ENCODE data around the gene PRTG. TPM values are rescaled to one million over a fixed set of nuclear protein-coding genes. Genes with fewer than 3 reads are reported as not detected.

Gene PRTG
- total RNA-seq, 1 experiment from 2014 or later: 39.1 TPM

DNA sequence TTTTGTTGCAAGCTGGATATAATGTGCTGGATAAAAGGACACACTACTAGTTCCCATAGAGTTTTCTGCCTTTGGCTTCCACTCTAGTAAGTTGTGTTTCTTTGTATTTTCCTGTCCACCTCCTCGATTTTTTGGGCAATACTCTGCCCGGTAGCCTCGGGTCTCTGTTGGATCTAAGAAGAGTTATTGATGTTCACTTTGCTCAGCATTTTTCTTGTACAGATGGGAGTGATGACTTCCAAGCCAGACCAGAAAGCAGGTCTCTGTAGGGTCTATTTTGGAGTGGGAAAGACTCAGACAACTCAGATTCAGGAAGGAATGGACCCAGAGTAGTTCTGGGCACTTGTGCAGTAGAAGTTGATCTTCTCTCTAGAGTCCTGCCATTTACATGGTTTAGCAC lies 36.0 kb upstream of the PRTG start:
- H3K4me1 ChIP-seq: peaks cover 2% of the 10 kb centered on the region; the same call in 1 of the 2 replicates
- POLR2A ChIA-PET: no interaction called here

GRCh38 chr15:55775316-55775715 lies 32.4 kb upstream of the PRTG start:
- Mint-ChIP-seq H3K9me3 (ENCODE audit: unreplicated experiment) (peaks cover 8% of the 10 kb centered on the region), H3K4me3 (ENCODE audit: unreplicated experiment) (no peak overlapping the region), H3K36me3 (ENCODE audit: insufficient read depth, unreplicated experiment) (no peaks in the 10 kb centered on the region), H3K27ac (ENCODE audit: unreplicated experiment) (no peak overlapping the region), H3K27me3 (ENCODE audit: insufficient read depth, unreplicated experiment) (peaks cover 3% of the 10 kb centered on the region), H3K4me1 (ENCODE audit: low read depth, unreplicated experiment) (no peaks in the 10 kb centered on the region)
- Histone ChIP-seq H3K27me3 (replicated peaks; ENCODE audit: control insufficient read depth, insufficient read depth, low read length) (no peaks in the 10 kb centered on the region), H3K9me3 (no peaks in the 10 kb centered on the region), H3K4me3 (ENCODE audit: low read depth, low read length) (no peak overlapping the region), H3K36me3 (ENCODE audit: control insufficient read depth, insufficient read depth, low read length) (no peaks in the 10 kb centered on the region), H3K4me1 (no peaks in the 10 kb centered on the region)
- BruUV-seq (replicated peaks): no TSS peak
- POLR2A ChIA-PET: no interaction called here
- CTCF ChIA-PET: interaction anchor here (0.7 to 1.3 kb wide), 4 partner anchors 15 to 134 kb away, joined by 3 to 4 read pairs (median 3); no protein-coding TSS in a partner anchor
- intact Hi-C loops (cut with micrococcal nuclease; ENCODE audit: unreplicated experiment): no loop called here
- TF ChIP-seq, protein P1, sequence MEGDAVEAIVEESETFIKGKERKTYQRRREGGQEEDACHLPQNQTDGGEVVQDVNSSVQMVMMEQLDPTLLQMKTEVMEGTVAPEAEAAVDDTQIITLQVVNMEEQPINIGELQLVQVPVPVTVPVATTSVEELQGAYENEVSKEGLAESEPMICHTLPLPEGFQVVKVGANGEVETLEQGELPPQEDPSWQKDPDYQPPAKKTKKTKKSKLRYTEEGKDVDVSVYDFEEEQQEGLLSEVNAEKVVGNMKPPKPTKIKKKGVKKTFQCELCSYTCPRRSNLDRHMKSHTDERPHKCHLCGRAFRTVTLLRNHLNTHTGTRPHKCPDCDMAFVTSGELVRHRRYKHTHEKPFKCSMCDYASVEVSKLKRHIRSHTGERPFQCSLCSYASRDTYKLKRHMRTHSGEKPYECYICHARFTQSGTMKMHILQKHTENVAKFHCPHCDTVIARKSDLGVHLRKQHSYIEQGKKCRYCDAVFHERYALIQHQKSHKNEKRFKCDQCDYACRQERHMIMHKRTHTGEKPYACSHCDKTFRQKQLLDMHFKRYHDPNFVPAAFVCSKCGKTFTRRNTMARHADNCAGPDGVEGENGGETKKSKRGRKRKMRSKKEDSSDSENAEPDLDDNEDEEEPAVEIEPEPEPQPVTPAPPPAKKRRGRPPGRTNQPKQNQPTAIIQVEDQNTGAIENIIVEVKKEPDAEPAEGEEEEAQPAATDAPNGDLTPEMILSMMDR (IDR thresholded peaks at IDR 0.05; ENCODE audit: insufficient read depth in 1 of 2, low read depth in 1 of 2, low read length in 1 of 2, severe bottlenecking in 1 of 2, unreplicated experiment in 1 of 2): no peak
- DNase-seq: peak; percentile 40 to 73

More for the DNA sequence above, 36.0 kb upstream of the PRTG start:
- Mint-ChIP-seq H3K9me3 (ENCODE audit: unreplicated experiment) (peaks cover 12% of the 10 kb centered on the region), H3K27me3 (ENCODE audit: insufficient read depth, unreplicated experiment) (peaks cover 3% of the 10 kb centered on the region), H3K36me3 (ENCODE audit: insufficient read depth, unreplicated experiment) (no peaks in the 10 kb centered on the region), H3K4me1 (ENCODE audit: low read depth, unreplicated experiment) (peaks cover under 1% of the 10 kb centered on the region), H3K4me3 (ENCODE audit: unreplicated experiment) (no peak overlapping the region), H3K27ac (ENCODE audit: unreplicated experiment) (no peak overlapping the region)
- TF ChIP-seq, protein P1 (IDR thresholded peaks at IDR 0.05; ENCODE audit: insufficient read depth in 1 of 2, low read depth in 1 of 2, low read length in 1 of 2, severe bottlenecking in 1 of 2, unreplicated experiment in 1 of 2): no peak
- H3K36me3 ChIP-seq (ENCODE audit: control insufficient read depth, insufficient read depth, low read length): no peaks in the 10 kb centered on the region
- DNase-seq: no peak
- no peaks in the 10 kb centered on the region for H3K27me3 ChIP-seq (replicated peaks; ENCODE audit: control insufficient read depth, insufficient read depth, low read length)
- H3K4me3 ChIP-seq (ENCODE audit: low read depth, low read length): no peak overlapping the region
- CTCF ChIA-PET: no interaction called here
- intact Hi-C loops (cut with micrococcal nuclease; ENCODE audit: unreplicated experiment): no loop called here
- no peaks in the 10 kb centered on the region for H3K9me3 ChIP-seq
- BruUV-seq (replicated peaks): no TSS peak

DNA sequence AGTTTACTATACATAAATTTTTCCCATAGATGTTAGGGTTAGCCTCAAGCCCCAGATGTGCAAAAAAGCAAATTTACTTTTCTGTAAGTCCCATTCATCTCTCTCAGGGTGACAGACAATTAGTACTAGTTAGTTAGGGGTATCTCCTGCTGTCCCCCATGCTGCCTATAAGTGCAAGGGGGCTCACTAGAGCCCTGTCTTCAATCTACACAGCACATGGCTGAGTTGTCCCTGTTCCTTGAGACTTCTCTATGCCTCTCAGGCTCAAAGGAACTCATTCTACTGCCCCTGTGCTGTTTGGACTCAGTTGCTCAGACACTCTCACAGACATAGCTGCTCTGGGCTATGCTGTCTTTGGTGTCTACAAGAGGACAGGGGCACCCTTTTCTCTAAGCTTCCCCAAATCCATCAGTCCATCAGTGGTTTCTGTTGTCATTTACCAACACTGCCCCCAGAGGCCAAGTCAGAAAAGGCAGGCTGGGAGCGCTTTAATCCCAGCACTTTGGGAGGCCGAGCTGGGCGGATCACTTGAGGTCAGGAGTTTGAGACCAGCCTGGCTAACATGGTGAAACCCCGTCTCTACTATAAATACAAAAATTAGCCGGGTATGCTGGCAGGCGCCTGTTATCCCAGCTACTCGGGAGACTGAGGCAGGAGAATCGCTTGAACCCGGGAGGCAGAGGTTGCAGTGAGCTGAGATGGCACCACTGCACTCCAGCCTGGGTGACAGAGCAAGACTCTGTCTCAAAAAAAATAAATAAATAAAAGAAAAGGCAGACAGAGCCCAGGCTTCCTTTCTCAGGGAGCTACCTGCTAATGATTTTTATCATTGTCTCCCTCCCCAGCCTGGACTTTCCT lies 31.4 kb upstream of the PRTG start:
- H3K27me3 Mint-ChIP-seq (ENCODE audit: insufficient read depth, unreplicated experiment): peaks cover 2% of the 10 kb centered on the region
- no peak overlapping the region for H3K27ac Mint-ChIP-seq (ENCODE audit: unreplicated experiment)
- H3K9me3 ChIP-seq: no peaks in the 10 kb centered on the region
- intact Hi-C loops (cut with micrococcal nuclease; ENCODE audit: unreplicated experiment): loop anchor here (1.0 kb wide), 1 partner anchor 126 kb away; no protein-coding TSS in a partner anchor
- H3K4me3 Mint-ChIP-seq (ENCODE audit: unreplicated experiment): no peak overlapping the region
- H3K9me3 Mint-ChIP-seq (ENCODE audit: unreplicated experiment): no peaks in the 10 kb centered on the region
- TF ChIP-seq, protein P1 (IDR thresholded peaks at IDR 0.05; ENCODE audit: insufficient read depth in 1 of 2, low read depth in 1 of 2, low read length in 1 of 2, severe bottlenecking in 1 of 2, unreplicated experiment in 1 of 2): peak; percentile 49 to 57
- H3K4me3 ChIP-seq (ENCODE audit: low read depth, low read length): no peak overlapping the region
- no peaks in the 10 kb centered on the region for H3K27me3 ChIP-seq (replicated peaks; ENCODE audit: control insufficient read depth, insufficient read depth, low read length)
- CTCF ChIA-PET: interaction anchor here (0.7 to 1.3 kb wide), 7 partner anchors 26 to 141 kb away, joined by 3 to 4 read pairs (median 3); no protein-coding TSS in a partner anchor
- POLR2A ChIA-PET: no interaction called here
- no peaks in the 10 kb centered on the region for H3K4me1 Mint-ChIP-seq (ENCODE audit: low read depth, unreplicated experiment)
- no peaks in the 10 kb centered on the region for H3K36me3 Mint-ChIP-seq (ENCODE audit: insufficient read depth, unreplicated experiment)
- DNase-seq: peak; percentile 57 to 70
- no peaks in the 10 kb centered on the region for H3K4me1 ChIP-seq
- BruUV-seq (replicated peaks): no TSS peak
- no peaks in the 10 kb centered on the region for H3K36me3 ChIP-seq (ENCODE audit: control insufficient read depth, insufficient read depth, low read length)
